Measurements from ENCODE around the gene CDH15. TPM values are rescaled to one million over a fixed set of nuclear protein-coding genes. Genes with fewer than 3 reads are reported as not detected.
A peak's percentile ranks its signal among the peaks of the same experiment; 100 is the strongest.

Gene CDH15
- total RNA-seq (under 1 TPM in 3 of 7 donors, not detected in 4; 0.10 to 0.45 (median 0.40) TPM), polyA plus RNA-seq (under 1 TPM in 1 of 2 donors, not detected in 1; 0.19 TPM)
- long read RNA-seq, donor 1 = 0 reads
- long read RNA-seq, donor 2 = 0 reads
- long read RNA-seq, donor 3, partial matches to known transcripts = 1 of 1 reads
- long read RNA-seq, donor 3, other reads (novel, unspliced or antisense) = 0 of 1 reads

GRCh38 chr16:89171216-89172170 is at the start of gene CDH15:
CDH15 (plus strand) TSS chr16:89171748; CDS start chr16:89171832, 84 bp downstream.
- no peak within 1 kb of the TSS for H3K27ac ChIP-seq
- 5 to 10% (median 7%) methylated on average over 46 to 74 of the region's 74 CpGs for WGBS, 3 donors
- H3K36me3 ChIP-seq = no peaks in the 10 kb centered on the region
- H3K27me3 ChIP-seq = peaks cover 9% of the 10 kb centered on the region
- H3K4me1 ChIP-seq (ENCODE audit: insufficient read depth) = peaks cover 3% of the 10 kb centered on the region
- H3K9me3 ChIP-seq = no peaks in the 10 kb centered on the region
- intact Hi-C loops (cut with DNase I) = no loop called here
- DNase-seq = peak; percentile 56 to 73 (median 72)
- TF ChIP-seq CTCF (IDR thresholded peaks at IDR 0.05) (no peak), EP300 (IDR thresholded peaks at IDR 0.05) (no peak), POLR2A (IDR thresholded peaks at IDR 0.05) (no peak)
- H3K4me3 ChIP-seq = peak within 1 kb of the TSS; percentile 5

GRCh38 chr16:89122322-89122851 is 49.2 kb upstream of the CDH15 start:
- no peaks in the 10 kb centered on the region for H3K36me3 ChIP-seq
- no peak for TF ChIP-seq CTCF (IDR thresholded peaks at IDR 0.05)
- no peak for TF ChIP-seq EP300 (IDR thresholded peaks at IDR 0.05)
- no peak for TF ChIP-seq POLR2A (IDR thresholded peaks at IDR 0.05)
- no peak overlapping the region for H3K27ac ChIP-seq
- WGBS, 3 donors = 86 to 89% (median 88%) methylated on average over 11 of the region's 11 CpGs
- H3K27me3 ChIP-seq = no peaks in the 10 kb centered on the region
- H3K9me3 ChIP-seq = no peaks in the 10 kb centered on the region
- no peak overlapping the region for H3K4me3 ChIP-seq
- intact Hi-C loops (cut with DNase I) = no loop called here
- H3K4me1 ChIP-seq (ENCODE audit: insufficient read depth) = peaks cover 6% of the 10 kb centered on the region
- DNase-seq = peak in 1 of 5 donors; percentile 20

- 80 to 89% (median 86%) methylated on average over 24 to 25 of the region's 25 CpGs for WGBS, 3 donors
- no peak overlapping the region for H3K4me3 ChIP-seq
- no peaks in the 10 kb centered on the region for H3K27me3 ChIP-seq
- H3K9me3 ChIP-seq = no peaks in the 10 kb centered on the region
- no peaks in the 10 kb centered on the region for H3K36me3 ChIP-seq
- TF ChIP-seq CTCF (IDR thresholded peaks at IDR 0.05) (no peak), POLR2A (IDR thresholded peaks at IDR 0.05) (no peak), EP300 (IDR thresholded peaks at IDR 0.05) (no peak)
- DNase-seq = peak in 2 of 5 donors; percentile 19 to 22
- intact Hi-C loops (cut with DNase I) = no loop called here
- H3K27ac ChIP-seq = no peak overlapping the region
- peaks cover 6% of the 10 kb centered on the region for H3K4me1 ChIP-seq (ENCODE audit: insufficient read depth)
Observed at GRCh38 chr16:89123001-89123830, 48.3 kb upstream of the CDH15 start.

- Histone ChIP-seq H3K4me1 (ENCODE audit: insufficient read depth) (peaks cover under 1% of the 10 kb centered on the region), H3K9me3 (no peaks in the 10 kb centered on the region), H3K27me3 (no peaks in the 10 kb centered on the region), H3K27ac (no peak overlapping the region), H3K36me3 (no peaks in the 10 kb centered on the region), H3K4me3 (no peak overlapping the region)
- TF ChIP-seq POLR2A (IDR thresholded peaks at IDR 0.05) = no peak
- TF ChIP-seq CTCF (IDR thresholded peaks at IDR 0.05) = no peak
- no peak for TF ChIP-seq EP300 (IDR thresholded peaks at IDR 0.05)
- DNase-seq = peak in 2 of 5 donors; percentile 7 to 21
- intact Hi-C loops (cut with DNase I) = no loop called here
- 87 to 97% (median 95%) methylated on average over 12 of the region's 12 CpGs for WGBS, 3 donors
Observed at GRCh38 chr16:89123831-89124100, 47.8 kb upstream of the CDH15 start.

Data from ovary (tissue), 10 donors.